OCI-LY3 (cell line): ENCODE data around the gene BFSP1.

Source experiments
- H2AFZ ChIP-seq: fragments of 200-600, 300-600 bp; shearing (Covaris generic); 2 replicates; pipeline ENCODE4 v1.6.0; 2014; ENCODE audit warnings: antibody characterized with exemption, low read depth, low read length
- H3K27ac ChIP-seq: fragments of 200-600, 300-600 bp; sonication (generic); 2 replicates; pipeline ENCODE4 v1.5.1; 2014; ENCODE audit warnings: mild to moderate bottlenecking, low read length, moderate library complexity, mixed read lengths
- H3K27me3 ChIP-seq: fragments of 200-600, 300-600 bp; sonication (generic); 2 replicates; pipeline ENCODE4 v1.6.1; 2014; ENCODE audit warnings: low read depth, low read length, mixed read lengths
- H3K36me3 ChIP-seq: fragments of 200-600, 300-600 bp; sonication (generic); replicated peaks from 2 replicates; pipeline ENCODE3; 2014; ENCODE audit warnings: low read depth, low read length, mixed read lengths
- H3K4me1 ChIP-seq: fragments of 300-600, 200-600 bp; sonication (generic); 2 replicates; pipeline ENCODE4 v1.6.1; 2014; ENCODE audit warnings: low read length, mixed read lengths
- H3K4me2 ChIP-seq: fragments of 200-600, 300-600 bp; sonication (generic); 2 replicates; pipeline ENCODE4 v1.6.1; 2014; ENCODE audit warnings: low read length, mixed read lengths
- H3K4me3 ChIP-seq: fragments of 300-600, 200-600 bp; sonication (generic); 2 replicates; pipeline ENCODE4 v1.5.1; 2014; ENCODE audit warnings: antibody characterized with exemption, mild to moderate bottlenecking, low read length, moderate library complexity
- H3K79me2 ChIP-seq: fragments of 300-600, 200-600 bp; shearing (Covaris generic); 2 replicates; pipeline ENCODE4 v1.6.1; 2014; ENCODE audit warnings: mild to moderate bottlenecking, low read length, mixed read lengths
- H3K9ac ChIP-seq: fragments of 300-600, 200-600 bp; shearing (Covaris generic); 2 replicates; pipeline ENCODE4 v1.6.0; 2014; ENCODE audit warnings: mild to moderate bottlenecking, low read length, moderate library complexity
- H3K9me3 ChIP-seq: fragments of 200-600, 300-600 bp; shearing (Covaris generic); 2 replicates; pipeline ENCODE4 v1.6.1; 2014; ENCODE audit warnings: low read length, mixed read lengths; ENCODE audit not compliant: insufficient read depth
- H4K20me1 ChIP-seq: fragments of 200-600, 300-600 bp; sonication (generic); 2 replicates; pipeline ENCODE4 v1.6.1; 2016; ENCODE audit warnings: low read length, mixed read lengths; ENCODE audit not compliant: insufficient read depth
- EZH2phosphoT487 ChIP-seq: fragments of 200-600 bp; shearing (Covaris generic); IDR thresholded peaks from 2 replicates; pipeline ENCODE4 v1.6.1; 2018; ENCODE audit warnings: antibody characterized with exemption, mixed run types, low read depth
- TF ChIP-seq, protein P1 (sequence below): fragments of 200-600, 300-600 bp; sonication (generic); IDR thresholded peaks from 2 replicates; pipeline ENCODE4 v1.5.1; 2014; ENCODE audit warnings: antibody characterized with exemption, low read length, low read depth

The BFSP1 gene

DNA sequence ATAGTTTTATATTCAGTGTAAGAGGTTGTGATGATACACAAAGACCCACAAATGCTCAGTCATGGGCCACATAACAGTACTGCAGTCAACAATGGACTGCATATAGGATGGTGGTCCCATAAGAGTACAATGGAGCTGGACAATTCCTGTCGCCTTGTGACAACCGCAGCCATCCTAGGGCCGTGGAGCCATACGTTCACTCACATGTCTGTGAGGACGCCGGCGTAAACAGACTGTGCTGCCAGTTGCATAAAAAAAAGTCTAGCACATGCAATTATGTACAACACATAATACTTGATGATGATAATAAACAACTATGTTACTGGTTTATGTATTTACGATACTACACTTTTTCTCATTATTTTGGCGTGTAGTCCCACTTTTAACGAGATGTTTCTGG, 30.9 kb downstream of the BFSP1 start:
- Histone ChIP-seq H4K20me1 (no peaks in the 10 kb centered on the region), H3K27me3 (peaks cover 24% of the 10 kb centered on the region), H3K9ac (no peak overlapping the region), H3K4me2 (no peak overlapping the region), H3K4me3 (no peak overlapping the region), H3K9me3 (no peaks in the 10 kb centered on the region), H3K36me3 (no peaks in the 10 kb centered on the region), H3K4me1 (no peaks in the 10 kb centered on the region), H2AFZ (no peak overlapping the region), H3K27ac (no peak overlapping the region), H3K79me2 (no peaks in the 10 kb centered on the region)
- no peak for TF ChIP-seq EZH2phosphoT487
- TF ChIP-seq, protein P1, sequence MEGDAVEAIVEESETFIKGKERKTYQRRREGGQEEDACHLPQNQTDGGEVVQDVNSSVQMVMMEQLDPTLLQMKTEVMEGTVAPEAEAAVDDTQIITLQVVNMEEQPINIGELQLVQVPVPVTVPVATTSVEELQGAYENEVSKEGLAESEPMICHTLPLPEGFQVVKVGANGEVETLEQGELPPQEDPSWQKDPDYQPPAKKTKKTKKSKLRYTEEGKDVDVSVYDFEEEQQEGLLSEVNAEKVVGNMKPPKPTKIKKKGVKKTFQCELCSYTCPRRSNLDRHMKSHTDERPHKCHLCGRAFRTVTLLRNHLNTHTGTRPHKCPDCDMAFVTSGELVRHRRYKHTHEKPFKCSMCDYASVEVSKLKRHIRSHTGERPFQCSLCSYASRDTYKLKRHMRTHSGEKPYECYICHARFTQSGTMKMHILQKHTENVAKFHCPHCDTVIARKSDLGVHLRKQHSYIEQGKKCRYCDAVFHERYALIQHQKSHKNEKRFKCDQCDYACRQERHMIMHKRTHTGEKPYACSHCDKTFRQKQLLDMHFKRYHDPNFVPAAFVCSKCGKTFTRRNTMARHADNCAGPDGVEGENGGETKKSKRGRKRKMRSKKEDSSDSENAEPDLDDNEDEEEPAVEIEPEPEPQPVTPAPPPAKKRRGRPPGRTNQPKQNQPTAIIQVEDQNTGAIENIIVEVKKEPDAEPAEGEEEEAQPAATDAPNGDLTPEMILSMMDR = no peak

DNA sequence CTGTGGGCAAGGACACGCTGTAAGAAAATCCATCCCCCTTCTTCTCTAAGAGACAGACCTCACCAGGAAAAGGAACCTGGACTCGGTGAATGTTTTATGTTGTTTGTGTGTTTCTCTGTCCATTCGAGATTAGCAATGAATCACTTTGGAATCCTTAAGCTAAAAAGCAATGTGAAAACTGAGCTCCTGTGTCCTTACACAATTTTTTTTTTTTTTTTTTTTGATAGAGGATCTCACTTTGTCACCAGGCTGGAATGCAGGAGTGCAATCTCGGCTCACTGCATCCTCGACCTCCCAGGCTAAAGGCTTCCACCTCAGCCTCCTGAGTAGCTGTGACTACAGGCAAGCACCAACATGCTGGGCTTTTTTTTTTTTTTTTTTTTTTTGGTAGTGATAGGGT, 32.1 kb downstream of the BFSP1 start:
- H3K79me2 ChIP-seq = no peaks in the 10 kb centered on the region
- no peaks in the 10 kb centered on the region for H3K9me3 ChIP-seq
- no peak overlapping the region for H2AFZ ChIP-seq
- H3K27me3 ChIP-seq = peaks cover 25% of the 10 kb centered on the region
- no peaks in the 10 kb centered on the region for H3K36me3 ChIP-seq
- H3K4me2 ChIP-seq = no peak overlapping the region
- no peak overlapping the region for H3K9ac ChIP-seq
- TF ChIP-seq EZH2phosphoT487 = no peak
- TF ChIP-seq, protein P1 = no peak
- H4K20me1 ChIP-seq = no peaks in the 10 kb centered on the region
- no peak overlapping the region for H3K27ac ChIP-seq
- no peak overlapping the region for H3K4me3 ChIP-seq
- H3K4me1 ChIP-seq = no peaks in the 10 kb centered on the region

DNA sequence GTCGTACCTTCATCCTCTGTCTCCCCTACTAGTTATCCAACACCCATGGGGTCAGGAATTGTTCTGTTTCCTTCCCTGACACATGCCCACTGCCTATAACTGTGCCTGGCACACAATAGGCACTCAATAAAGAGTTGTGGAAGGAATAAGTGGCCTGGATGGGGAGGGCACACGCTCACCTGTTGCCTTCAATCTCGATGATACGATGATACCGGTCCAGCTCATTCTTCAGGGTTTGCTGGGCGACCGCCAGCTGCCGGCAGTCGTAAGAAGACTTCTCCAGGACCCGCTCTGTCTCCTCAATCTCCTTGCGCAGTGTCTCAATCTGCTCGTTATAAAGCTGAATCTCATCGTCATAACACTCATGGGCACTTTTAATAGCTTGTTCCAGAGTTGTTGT, 32.5 kb downstream of the BFSP1 start:
- no peaks in the 10 kb centered on the region for H3K4me1 ChIP-seq
- no peak overlapping the region for H3K4me3 ChIP-seq
- H4K20me1 ChIP-seq = no peaks in the 10 kb centered on the region
- no peaks in the 10 kb centered on the region for H3K79me2 ChIP-seq
- no peaks in the 10 kb centered on the region for H3K9me3 ChIP-seq
- no peak overlapping the region for H2AFZ ChIP-seq
- peaks cover 22% of the 10 kb centered on the region for H3K27me3 ChIP-seq
- H3K4me2 ChIP-seq = no peak overlapping the region
- H3K9ac ChIP-seq = no peak overlapping the region
- H3K36me3 ChIP-seq = no peaks in the 10 kb centered on the region
- TF ChIP-seq, protein P1 = no peak
- TF ChIP-seq EZH2phosphoT487 = no peak
- no peak overlapping the region for H3K27ac ChIP-seq

DNA sequence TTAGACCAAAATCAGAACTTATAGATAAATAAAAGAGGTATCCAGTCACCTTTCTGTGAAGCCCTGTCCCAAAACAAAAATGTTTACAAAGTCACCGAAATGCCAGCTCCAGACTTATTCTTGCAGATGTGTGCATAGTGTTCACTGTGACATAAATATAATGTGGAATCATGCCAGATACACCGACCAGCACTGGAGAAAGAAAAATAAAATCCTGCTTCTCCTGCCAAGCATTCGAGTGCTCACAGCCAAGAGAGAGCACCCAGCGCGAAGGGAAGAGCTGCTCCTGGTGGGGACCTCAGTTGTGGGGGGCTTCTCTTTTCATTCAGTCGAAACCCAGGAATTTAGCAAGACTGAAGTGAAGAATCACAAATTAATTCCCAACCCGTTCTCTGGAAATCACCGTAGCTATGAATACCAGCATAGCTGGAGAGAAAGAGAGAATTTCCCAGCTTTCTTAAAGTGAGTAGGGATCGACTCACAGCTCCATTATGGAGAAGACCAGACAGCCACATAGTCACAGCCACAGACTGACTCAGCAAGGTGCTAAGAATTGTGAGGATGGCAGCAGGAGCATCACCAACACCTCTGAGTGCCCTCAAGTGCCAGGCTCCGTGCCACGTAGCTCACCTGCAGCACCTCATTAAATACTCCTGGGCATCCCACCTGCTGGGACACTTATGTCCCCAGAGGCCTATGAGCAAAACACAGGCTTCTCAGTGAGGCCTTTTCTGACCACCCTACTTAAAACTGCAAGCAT, 33.2 kb downstream of the BFSP1 start:
- H3K9ac ChIP-seq = no peak overlapping the region
- H3K27ac ChIP-seq = no peak overlapping the region
- no peaks in the 10 kb centered on the region for H3K36me3 ChIP-seq
- H3K4me3 ChIP-seq = no peak overlapping the region
- H3K4me1 ChIP-seq = no peaks in the 10 kb centered on the region
- H4K20me1 ChIP-seq = no peaks in the 10 kb centered on the region
- no peak overlapping the region for H2AFZ ChIP-seq
- H3K79me2 ChIP-seq = no peaks in the 10 kb centered on the region
- TF ChIP-seq EZH2phosphoT487 = no peak
- TF ChIP-seq, protein P1 = no peak
- peaks cover 17% of the 10 kb centered on the region for H3K27me3 ChIP-seq
- no peaks in the 10 kb centered on the region for H3K9me3 ChIP-seq
- no peak overlapping the region for H3K4me2 ChIP-seq
